ENCODE measurements around the gene SYNGR2. TPM values are rescaled to one million over a fixed set of nuclear protein-coding genes. Genes with fewer than 3 reads are reported as not detected.

SYNGR2 gene
- total and polyA plus RNA-seq, 9 of the 15 experiments (the other 6 are each of a cell fraction or from before 2014, with no cell fraction given) = 1.4 to 173 (median 87.8) TPM

- TF ChIP-seq HDAC6 (IDR thresholded peaks at IDR 0.05; ENCODE audit: low read depth, low read length) (no peak), ELK3 (CRISPR knock-in tag; IDR thresholded peaks at IDR 0.05) (no peak), GTF3C2 (IDR thresholded peaks at IDR 0.05; ENCODE audit: borderline replicate concordance, extremely low read depth, insufficient read length) (no peak), ARID2 (IDR thresholded peaks at IDR 0.05) (no peak), E2F6 (IDR thresholded peaks at IDR 0.05; ENCODE audit: borderline replicate concordance in 1 of 2, extremely low read depth in 1 of 2, insufficient read depth in 1 of 2, insufficient read length in 1 of 2, low read depth in 1 of 2, low read length in 1 of 2, poor library complexity in 1 of 2, severe bottlenecking in 1 of 2) (peak in 1 of 2 experiments; percentile 68), TBL1XR1 (IDR thresholded peaks at IDR 0.05; ENCODE audit: low read length in 2 of 2) (no peak), POLR3A (IDR thresholded peaks at IDR 0.05; ENCODE audit: borderline replicate concordance, extremely low read depth, insufficient read depth, insufficient read length) (no peak), ARID4B (CRISPR knock-in tag; IDR thresholded peaks at IDR 0.05) (no peak), MYC (IDR thresholded peaks at IDR 0.05; ENCODE audit: low read depth, low read length) (peak; percentile 88), MYC (CRISPR knock-in tag; IDR thresholded peaks at IDR 0.05; ENCODE audit: borderline replicate concordance, low read depth) (no peak), HBP1 (CRISPR knock-in tag; IDR thresholded peaks at IDR 0.05) (no peak), RCOR1 (IDR thresholded peaks at IDR 0.05; ENCODE audit: borderline replicate concordance in 1 of 2, low read depth in 2 of 2, low read length in 2 of 2) (no peak; a peak in 1 of 4 replicates), EP400 (IDR thresholded peaks at IDR 0.05) (peak; percentile 57; the same call in 1 of the 2 replicates)
These were observed 24.1 kb upstream of the SYNGR2 start (continued) for GRCh38 chr17:78144147-78144719.

Measured in K562 (cell line).